Parathyroid adenoma (tissue), 2 donors: ENCODE results near the gene PRKCH.
A peak's percentile ranks its signal among the peaks of the same experiment; 100 is the strongest.

ENCODE experiments used
- H2AFZ ChIP-seq: fragments of 300-600 bp; sonication (generic); one replicate; pipeline ENCODE4 v1.7.0; 2017; ENCODE audit warnings: antibody characterized with exemption, mild to moderate bottlenecking
- H3K27ac ChIP-seq: fragments of 300-600 bp; sonication (generic); one replicate; pipeline ENCODE4 v1.7.0; 2017
- H3K27me3 ChIP-seq: fragments of 300-600 bp; sonication (generic); one replicate; pipeline ENCODE4 v1.7.0; 2017; ENCODE audit warnings: low read length; ENCODE audit not compliant: control insufficient read depth, insufficient read depth
- H3K36me3 ChIP-seq: fragments of 300-600 bp; sonication (generic); one replicate; pipeline ENCODE4 v1.7.0; 2017; ENCODE audit warnings: low read length; ENCODE audit not compliant: control insufficient read depth, insufficient read depth
- H3K4me1 ChIP-seq: fragments of 300-600 bp; sonication (generic); one replicate; pipeline ENCODE4 v1.7.0; 2017; ENCODE audit warnings: control low read depth
- H3K4me2 ChIP-seq: fragments of 300-600 bp; sonication (generic); one replicate; pipeline ENCODE4 v1.7.0; 2017; ENCODE audit warnings: low read length
- H3K4me3 ChIP-seq: fragments of 300-600 bp; sonication (generic); one replicate; pipeline ENCODE4 v1.7.0; 2017; ENCODE audit warnings: low read depth, low read length
- H3K79me2 ChIP-seq: fragments of 300-600 bp; sonication (generic); one replicate; pipeline ENCODE4 v1.7.0; 2017; ENCODE audit warnings: control low read depth
- H3K9ac ChIP-seq: fragments of 300-600 bp; sonication (generic); one replicate; pipeline ENCODE4 v1.7.0; 2017; ENCODE audit warnings: mild to moderate bottlenecking
- H3K9me3 ChIP-seq: fragments of 300-600 bp; sonication (generic); one replicate; pipeline ENCODE4 v1.7.0; 2017; ENCODE audit warnings: low read length; ENCODE audit not compliant: control insufficient read depth
- TF ChIP-seq, protein P1 (sequence below): fragments of 300-600 bp; sonication (generic); IDR thresholded peaks from one replicate; pipeline ENCODE4 v1.7.0; 2017; ENCODE audit warnings: antibody characterized with exemption, mild to moderate bottlenecking
- donor health status: primary hyperparathyroidism.

The PRKCH gene

DNA sequence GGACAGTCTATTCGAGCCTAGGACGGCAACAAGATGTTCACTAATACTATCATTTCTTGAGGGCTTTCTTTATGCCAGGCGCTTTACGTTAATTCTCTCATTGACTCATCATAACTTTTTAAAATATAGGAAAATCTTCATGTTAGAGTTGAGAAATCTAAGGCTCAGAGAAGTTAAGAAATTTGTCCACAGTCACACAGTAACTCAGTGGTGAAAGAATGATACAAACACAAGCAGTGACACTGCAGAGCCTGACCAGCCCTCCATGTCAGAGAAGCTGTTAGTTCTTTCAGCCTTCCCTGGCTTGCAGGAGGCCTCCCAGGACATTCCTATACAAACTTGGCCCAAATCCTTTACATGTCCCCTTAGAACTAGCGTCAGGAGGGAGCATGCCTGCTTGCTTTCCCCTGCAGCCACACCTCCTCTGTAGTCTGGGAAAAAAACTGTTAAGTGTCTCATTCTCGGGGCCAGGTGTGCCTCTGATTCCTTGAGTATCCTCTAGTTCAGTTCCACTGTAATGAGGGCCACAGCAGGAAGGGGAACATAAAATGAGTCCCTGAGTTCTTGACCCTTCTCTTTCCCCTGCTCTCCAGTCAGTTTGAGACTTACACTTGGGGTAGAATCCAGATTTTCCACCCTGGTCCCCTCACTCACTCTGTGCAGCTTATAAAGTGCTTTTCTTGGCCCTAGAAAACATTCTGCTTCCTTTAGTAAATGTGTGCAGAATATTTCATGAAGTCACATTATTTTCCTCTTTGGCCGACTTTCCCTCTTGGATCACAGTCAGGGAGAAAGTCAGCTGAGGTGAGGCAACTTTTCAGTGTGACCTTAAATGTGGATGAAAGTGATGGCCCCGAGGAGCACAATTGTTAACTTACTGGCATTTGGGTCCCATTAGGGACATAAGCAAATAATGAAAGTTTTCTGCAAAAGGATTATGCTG, 221.7 kb downstream of the PRKCH start:
- Histone ChIP-seq H3K4me1 (peaks cover 12% of the 10 kb centered on the region), H3K27me3 (no peaks in the 10 kb centered on the region), H3K4me2 (no peak overlapping the region), H3K9ac (no peak overlapping the region), H3K36me3 (no peaks in the 10 kb centered on the region), H3K4me3 (no peak overlapping the region), H2AFZ (peak overlapping the region; percentile 17), H3K27ac (no peak overlapping the region), H3K9me3 (no peaks in the 10 kb centered on the region), H3K79me2 (no peaks in the 10 kb centered on the region)
- TF ChIP-seq, protein P1, sequence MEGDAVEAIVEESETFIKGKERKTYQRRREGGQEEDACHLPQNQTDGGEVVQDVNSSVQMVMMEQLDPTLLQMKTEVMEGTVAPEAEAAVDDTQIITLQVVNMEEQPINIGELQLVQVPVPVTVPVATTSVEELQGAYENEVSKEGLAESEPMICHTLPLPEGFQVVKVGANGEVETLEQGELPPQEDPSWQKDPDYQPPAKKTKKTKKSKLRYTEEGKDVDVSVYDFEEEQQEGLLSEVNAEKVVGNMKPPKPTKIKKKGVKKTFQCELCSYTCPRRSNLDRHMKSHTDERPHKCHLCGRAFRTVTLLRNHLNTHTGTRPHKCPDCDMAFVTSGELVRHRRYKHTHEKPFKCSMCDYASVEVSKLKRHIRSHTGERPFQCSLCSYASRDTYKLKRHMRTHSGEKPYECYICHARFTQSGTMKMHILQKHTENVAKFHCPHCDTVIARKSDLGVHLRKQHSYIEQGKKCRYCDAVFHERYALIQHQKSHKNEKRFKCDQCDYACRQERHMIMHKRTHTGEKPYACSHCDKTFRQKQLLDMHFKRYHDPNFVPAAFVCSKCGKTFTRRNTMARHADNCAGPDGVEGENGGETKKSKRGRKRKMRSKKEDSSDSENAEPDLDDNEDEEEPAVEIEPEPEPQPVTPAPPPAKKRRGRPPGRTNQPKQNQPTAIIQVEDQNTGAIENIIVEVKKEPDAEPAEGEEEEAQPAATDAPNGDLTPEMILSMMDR: no peak

GRCh38 chr14:61543946-61544345, 222.6 kb downstream of the PRKCH start:
- H3K27me3 ChIP-seq: no peaks in the 10 kb centered on the region
- H3K4me2 ChIP-seq: no peak overlapping the region
- H3K9me3 ChIP-seq: no peaks in the 10 kb centered on the region
- H3K79me2 ChIP-seq: no peaks in the 10 kb centered on the region
- H3K27ac ChIP-seq: no peak overlapping the region
- H3K4me1 ChIP-seq: peaks cover 10% of the 10 kb centered on the region
- H3K9ac ChIP-seq: no peak overlapping the region
- H2AFZ ChIP-seq: peak overlapping the region; percentile 8
- TF ChIP-seq, protein P1: no peak
- H3K4me3 ChIP-seq: no peak overlapping the region
- no peaks in the 10 kb centered on the region for H3K36me3 ChIP-seq

DNA sequence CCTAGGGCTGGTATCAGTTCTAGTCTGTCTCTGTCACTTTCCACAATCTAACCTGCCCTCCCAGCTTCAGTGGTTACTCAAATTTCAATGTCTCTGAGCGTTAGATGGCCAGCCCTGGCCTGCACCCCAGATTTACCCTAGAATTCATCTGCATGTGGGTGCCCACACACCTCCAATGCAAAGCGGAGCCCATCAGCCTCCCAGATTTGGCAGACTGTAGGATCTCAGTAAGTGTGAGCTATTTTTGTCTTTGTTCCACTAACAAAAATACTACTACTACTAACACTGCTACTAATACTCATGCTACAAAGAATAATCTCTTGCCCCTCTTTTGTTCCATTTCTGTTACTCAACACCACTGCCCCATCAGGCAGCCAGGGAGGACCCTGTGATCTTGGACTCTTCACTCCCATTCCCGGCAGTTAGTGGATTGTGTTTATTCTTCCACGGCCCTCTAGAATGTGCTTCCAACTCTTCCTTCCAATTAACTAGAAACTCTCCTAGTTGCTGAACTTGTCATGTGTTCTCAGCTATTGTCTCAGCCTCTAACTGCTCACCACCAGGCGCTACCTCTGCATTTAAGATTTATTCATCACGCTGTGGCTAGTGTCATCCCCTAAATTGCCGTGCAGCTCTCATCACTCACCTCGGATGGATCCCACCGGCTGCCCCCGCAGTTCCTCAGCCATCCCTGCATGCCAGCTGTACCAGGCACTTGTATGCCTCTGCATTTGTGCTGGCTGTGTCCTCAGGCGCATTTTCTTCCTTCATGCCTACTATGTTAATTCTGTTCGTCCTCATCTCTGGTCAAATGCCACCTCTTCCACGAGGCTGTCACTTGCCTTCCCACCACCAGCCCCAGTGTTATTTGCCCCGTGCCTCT, 223.3 kb downstream of the PRKCH start:
- Histone ChIP-seq H3K27ac (no peak overlapping the region), H3K79me2 (no peaks in the 10 kb centered on the region), H3K36me3 (no peaks in the 10 kb centered on the region), H3K4me1 (peaks cover 10% of the 10 kb centered on the region), H3K9me3 (no peaks in the 10 kb centered on the region), H2AFZ (peak overlapping the region; percentile 8), H3K4me3 (no peak overlapping the region), H3K27me3 (no peaks in the 10 kb centered on the region), H3K4me2 (no peak overlapping the region), H3K9ac (no peak overlapping the region)
- TF ChIP-seq, protein P1: no peak

DNA sequence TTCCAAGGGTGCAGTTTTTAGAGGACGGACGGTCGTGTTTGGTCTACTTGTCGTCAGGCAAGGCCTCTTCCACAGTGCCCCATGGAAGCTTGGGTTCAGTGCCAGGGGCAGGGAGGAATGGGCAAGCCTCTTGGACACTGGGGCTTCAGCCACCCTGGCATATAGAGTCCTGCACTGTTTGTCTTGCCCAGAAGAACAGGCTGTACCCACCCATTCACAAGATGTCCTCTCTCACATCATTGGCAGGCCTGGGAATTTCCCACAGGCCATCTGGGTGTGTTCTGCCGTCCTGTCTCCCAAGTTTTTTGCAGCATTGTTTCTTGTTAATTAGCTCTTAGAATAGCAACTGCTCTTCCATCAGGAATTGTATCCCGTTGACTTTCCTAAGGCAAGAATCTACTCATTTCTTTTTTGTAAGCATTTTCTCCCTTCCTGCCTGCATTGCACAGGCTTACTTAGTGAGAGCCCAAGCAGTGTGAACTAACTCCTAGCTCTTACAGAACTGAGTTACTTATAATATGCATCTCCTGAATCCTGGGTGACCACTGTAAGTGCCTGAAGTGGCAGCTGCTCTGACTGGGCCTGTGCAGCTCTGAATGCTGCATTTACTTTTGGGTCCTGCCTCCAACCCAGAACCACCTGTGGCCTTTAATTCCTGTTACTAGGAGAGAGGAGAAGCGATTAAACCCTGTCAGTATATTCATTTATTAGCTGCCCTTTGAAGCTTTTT, 224.5 kb downstream of the PRKCH start:
- no peaks in the 10 kb centered on the region for H3K79me2 ChIP-seq
- H2AFZ ChIP-seq: no peak overlapping the region
- TF ChIP-seq, protein P1: no peak
- H3K4me3 ChIP-seq: no peak overlapping the region
- H3K36me3 ChIP-seq: no peaks in the 10 kb centered on the region
- H3K27me3 ChIP-seq: no peaks in the 10 kb centered on the region
- H3K4me2 ChIP-seq: no peak overlapping the region
- no peak overlapping the region for H3K9ac ChIP-seq
- no peak overlapping the region for H3K27ac ChIP-seq
- no peaks in the 10 kb centered on the region for H3K9me3 ChIP-seq
- peaks cover 10% of the 10 kb centered on the region for H3K4me1 ChIP-seq
